ENCODE data around the gene CCDC196.

CCDC196 gene

DNA sequence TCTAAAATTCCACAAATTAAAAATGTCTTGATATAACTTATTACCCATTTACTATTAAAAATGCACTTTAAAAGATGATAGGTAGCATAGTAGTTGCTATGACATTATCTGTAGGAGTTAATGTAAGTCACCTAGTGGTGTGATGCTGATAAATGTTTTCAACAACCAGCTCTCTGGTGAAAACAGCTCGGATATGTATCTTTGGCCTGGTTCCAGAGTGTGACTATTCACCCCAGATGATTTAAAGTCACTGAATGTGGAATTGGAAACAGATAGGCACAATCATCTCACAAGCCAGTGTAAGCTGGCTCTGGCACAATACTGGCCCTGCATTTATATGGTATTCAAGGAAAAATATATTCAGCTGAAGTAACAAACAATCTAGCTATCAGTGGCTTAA is 9.2 kb upstream of the CCDC196 start:
- in situ Hi-C loops (cut with MboI; ENCODE audit: low pct_unique_long_range_greater_than_20kb, low sequenced_read_pairs, unreplicated experiment) = loop anchor here (25.0 kb wide), 1 partner anchor 635 kb away; no protein-coding TSS in a partner anchor
- no peak for DNase-seq (ENCODE audit: low spot score)
- no peak for TF ChIP-seq CTCF (IDR thresholded peaks at IDR 0.05; ENCODE audit: extremely low read depth, insufficient read depth, missing control alignments)

- in situ Hi-C loops (cut with MboI; ENCODE audit: low pct_unique_long_range_greater_than_20kb, low sequenced_read_pairs, unreplicated experiment) = loop anchor here (25.0 kb wide), 1 partner anchor 635 kb away; no protein-coding TSS in a partner anchor
- TF ChIP-seq CTCF (IDR thresholded peaks at IDR 0.05; ENCODE audit: extremely low read depth, insufficient read depth, missing control alignments) = no peak
- no peak for DNase-seq (ENCODE audit: low spot score)
These were observed 8.6 kb upstream of the CCDC196 start for GRCh38 chr14:66477567-66477966.

DNA sequence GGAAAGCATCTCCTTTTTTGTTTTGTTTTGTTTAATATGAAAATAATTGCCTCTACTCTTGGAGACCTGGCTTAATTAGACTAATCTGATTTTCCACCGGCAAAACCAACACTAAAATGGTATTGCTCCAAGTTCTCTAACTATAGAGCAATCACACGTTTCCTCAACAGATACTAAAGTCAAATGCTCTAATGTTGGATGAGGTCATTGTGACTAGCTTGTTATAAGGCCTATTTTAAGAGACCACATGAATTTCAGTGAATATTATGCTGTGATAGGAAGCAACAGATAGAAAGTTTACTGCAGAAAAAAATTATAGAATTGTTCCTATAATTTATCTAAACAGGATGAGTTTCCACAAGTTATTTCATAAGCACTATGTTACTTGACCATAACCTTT is 3.3 kb upstream of the CCDC196 start:
- no peak for DNase-seq (ENCODE audit: low spot score)
- in situ Hi-C loops (cut with MboI; ENCODE audit: low pct_unique_long_range_greater_than_20kb, low sequenced_read_pairs, unreplicated experiment) = loop anchor here (25.0 kb wide), 1 partner anchor 629 kb away; no protein-coding TSS in a partner anchor
- no peak for TF ChIP-seq CTCF (IDR thresholded peaks at IDR 0.05; ENCODE audit: extremely low read depth, insufficient read depth, missing control alignments)

- in situ Hi-C loops (cut with MboI; ENCODE audit: low pct_unique_long_range_greater_than_20kb, low sequenced_read_pairs, unreplicated experiment) = loop anchor here (25.0 kb wide), 1 partner anchor 629 kb away; no protein-coding TSS in a partner anchor
- TF ChIP-seq CTCF (IDR thresholded peaks at IDR 0.05; ENCODE audit: extremely low read depth, insufficient read depth, missing control alignments) = no peak
- DNase-seq (ENCODE audit: low spot score) = no peak
These were observed 2.8 kb upstream of the CCDC196 start for GRCh38 chr14:66483322-66483721.

- in situ Hi-C loops (cut with MboI; ENCODE audit: low pct_unique_long_range_greater_than_20kb, low sequenced_read_pairs, unreplicated experiment) = loop anchor here (25.0 kb wide), 1 partner anchor 627 kb away; no protein-coding TSS in a partner anchor
- no peak for DNase-seq (ENCODE audit: low spot score)
- TF ChIP-seq CTCF (IDR thresholded peaks at IDR 0.05; ENCODE audit: extremely low read depth, insufficient read depth, missing control alignments) = no peak
These were observed 1.1 kb upstream of the CCDC196 start for GRCh38 chr14:66485029-66485428.

DNA sequence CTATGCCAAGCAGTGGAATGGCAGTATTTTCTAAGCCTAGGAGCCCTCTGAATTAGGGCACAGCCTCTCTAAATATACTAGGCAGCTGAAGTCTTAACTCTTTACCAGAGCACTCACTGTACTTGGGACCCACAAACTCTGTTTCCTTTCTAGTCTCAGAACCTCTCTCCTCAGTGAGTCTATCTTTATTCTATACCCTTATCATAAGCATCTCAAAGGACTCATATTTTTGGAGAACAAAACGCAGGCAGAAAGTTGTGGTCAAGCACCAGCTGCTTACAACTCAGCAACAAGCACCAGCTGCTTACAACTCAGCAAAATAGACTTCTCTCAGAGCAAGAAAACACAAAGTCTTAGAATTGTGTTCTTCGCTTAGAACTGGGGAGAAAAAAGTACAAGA is 993 bp downstream of the CCDC196 start:
- no peak for TF ChIP-seq CTCF (IDR thresholded peaks at IDR 0.05; ENCODE audit: extremely low read depth, insufficient read depth, missing control alignments)
- DNase-seq (ENCODE audit: low spot score) = no peak
- in situ Hi-C loops (cut with MboI; ENCODE audit: low pct_unique_long_range_greater_than_20kb, low sequenced_read_pairs, unreplicated experiment) = loop anchor here (25.0 kb wide), 1 partner anchor 625 kb away; no protein-coding TSS in a partner anchor
